Nephron (organoid): ENCODE results near the gene LMBRD2.

ENCODE experiments used
- H3K27ac Mint-ChIP-seq, 3 experiments: 2 replicates each; pipeline ENCODE4 v1.8.0; 2020; ENCODE audit warnings: mixed read lengths in 3 of 3, mild to moderate bottlenecking in 2 of 3, moderate library complexity in 1 of 3
- H3K27me3 Mint-ChIP-seq: 2 replicates; pipeline ENCODE4 v1.8.0; 2021; ENCODE audit warnings: low read depth, mild to moderate bottlenecking, moderate library complexity, mixed read lengths
- H3K36me3 Mint-ChIP-seq: 2 replicates; pipeline ENCODE4 v1.8.0; 2020; ENCODE audit warnings: low read depth, mixed read lengths
- H3K4me1 Mint-ChIP-seq: 2 replicates; pipeline ENCODE4 v1.8.0; 2020; ENCODE audit warnings: mixed read lengths
- H3K4me3 Mint-ChIP-seq, 3 experiments: 2 replicates each; pipeline ENCODE4 v1.8.0; 2020; ENCODE audit warnings: mild to moderate bottlenecking in 3 of 3, mixed read lengths in 3 of 3, moderate library complexity in 2 of 3
- H3K9me3 Mint-ChIP-seq: 2 replicates; pipeline ENCODE4 v1.8.0; 2020; ENCODE audit warnings: mixed read lengths
- CTCF ChIP-seq, 3 experiments: fragments of 200-600 bp; sonication (generic); IDR thresholded peaks; one replicate each; pipeline ENCODE4 v1.5.0; 2021; ENCODE audit warnings: antibody characterized with exemption in 3 of 3; ENCODE audit not compliant: unreplicated experiment in 3 of 3

Gene LMBRD2

DNA sequence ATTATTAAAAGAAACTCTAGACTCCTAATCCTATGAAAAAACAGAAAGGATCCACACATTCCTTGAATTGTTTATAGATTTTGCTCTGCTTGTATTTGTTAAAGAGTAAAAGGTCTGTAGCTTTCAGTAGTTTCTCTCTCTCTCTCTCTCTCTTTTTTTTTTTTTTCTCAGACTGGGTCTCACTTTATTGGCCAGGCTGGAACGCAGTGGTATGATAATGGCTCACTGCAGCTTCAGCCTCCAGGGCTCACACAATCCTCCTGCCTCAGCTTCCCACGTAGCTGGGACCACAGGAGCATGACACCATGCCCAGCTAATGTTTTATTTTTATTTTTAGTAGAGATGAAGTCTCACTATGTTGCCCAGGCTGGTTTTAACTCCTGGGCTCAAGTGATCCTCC, 94.3 kb downstream of the LMBRD2 start:
- Mint-ChIP-seq H3K9me3 (no peaks in the 10 kb centered on the region), H3K4me3 (no peak overlapping the region), H3K4me1 (no peaks in the 10 kb centered on the region), H3K27me3 (no peaks in the 10 kb centered on the region), H3K27ac (no peak overlapping the region), H3K36me3 (no peaks in the 10 kb centered on the region)
- TF ChIP-seq CTCF (IDR thresholded peaks at IDR 0.05; ENCODE audit: unreplicated experiment in 3 of 3) = no peak

DNA sequence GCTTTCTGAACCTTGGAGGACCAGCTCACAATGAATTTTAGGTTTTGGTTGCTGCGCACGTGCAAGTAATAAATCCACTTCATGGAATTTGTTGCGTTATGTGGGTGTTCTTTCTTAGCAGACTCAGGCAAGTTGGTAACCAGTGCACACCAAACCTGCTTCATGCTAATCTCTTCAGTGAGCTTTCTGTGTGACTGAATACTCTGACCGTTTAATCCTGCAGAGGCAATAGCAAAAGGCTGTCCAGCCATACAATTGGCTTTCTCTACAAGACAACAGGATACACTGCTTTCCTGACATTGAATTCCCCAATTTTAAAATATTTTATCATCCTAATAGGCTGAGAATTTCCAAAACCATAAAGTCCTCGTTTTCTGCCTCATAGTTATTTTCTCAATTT, 95.3 kb downstream of the LMBRD2 start:
- H3K36me3 Mint-ChIP-seq = no peaks in the 10 kb centered on the region

GRCh38 chr5:36055984-36056383, 95.7 kb downstream of the LMBRD2 start:
- H3K27ac Mint-ChIP-seq = no peak overlapping the region
- TF ChIP-seq CTCF (IDR thresholded peaks at IDR 0.05; ENCODE audit: unreplicated experiment in 3 of 3) = no peak

More for the DNA sequence above, 95.3 kb downstream of the LMBRD2 start:
- Mint-ChIP-seq H3K9me3 (no peaks in the 10 kb centered on the region), H3K27ac (no peak overlapping the region), H3K4me3 (no peak overlapping the region), H3K4me1 (no peaks in the 10 kb centered on the region), H3K27me3 (no peaks in the 10 kb centered on the region)
- no peak for TF ChIP-seq CTCF (IDR thresholded peaks at IDR 0.05; ENCODE audit: unreplicated experiment in 3 of 3)

DNA sequence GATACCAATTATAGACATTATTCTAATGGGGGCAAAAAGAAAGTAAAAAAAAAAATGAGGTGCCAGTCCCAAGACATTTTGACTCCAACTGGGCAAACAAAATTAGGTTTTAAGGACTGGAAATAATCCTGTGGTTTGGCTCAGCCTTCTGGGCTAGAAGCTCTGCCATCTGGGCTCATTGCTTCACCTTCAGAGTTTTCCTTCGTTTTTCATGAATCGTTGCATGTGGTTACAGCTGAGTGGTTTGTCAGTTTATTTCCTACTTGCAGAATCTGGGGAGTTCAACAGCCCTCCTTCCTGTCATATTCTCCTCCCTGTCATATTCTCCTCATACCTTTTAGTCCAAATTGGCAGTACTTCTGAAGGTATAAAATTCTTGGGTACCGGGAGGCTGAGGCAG, 97.0 kb downstream of the LMBRD2 start:
- H3K9me3 Mint-ChIP-seq = no peaks in the 10 kb centered on the region
- H3K4me1 Mint-ChIP-seq = no peaks in the 10 kb centered on the region
- no peak for TF ChIP-seq CTCF (IDR thresholded peaks at IDR 0.05; ENCODE audit: unreplicated experiment in 3 of 3)
- H3K36me3 Mint-ChIP-seq = no peaks in the 10 kb centered on the region
- no peak overlapping the region for H3K27ac Mint-ChIP-seq
- H3K4me3 Mint-ChIP-seq = no peak overlapping the region
- no peaks in the 10 kb centered on the region for H3K27me3 Mint-ChIP-seq

More at GRCh38 chr5:36055984-36056383, 95.7 kb downstream of the LMBRD2 start:
- no peak overlapping the region for H3K4me3 Mint-ChIP-seq
- no peaks in the 10 kb centered on the region for H3K27me3 Mint-ChIP-seq
- H3K9me3 Mint-ChIP-seq = no peaks in the 10 kb centered on the region
- no peaks in the 10 kb centered on the region for H3K36me3 Mint-ChIP-seq
- no peaks in the 10 kb centered on the region for H3K4me1 Mint-ChIP-seq

GRCh38 chr5:36052538-36052937, 99.1 kb downstream of the LMBRD2 start:
- Mint-ChIP-seq H3K4me3 (no peak overlapping the region), H3K36me3 (no peaks in the 10 kb centered on the region), H3K27me3 (no peaks in the 10 kb centered on the region), H3K4me1 (no peaks in the 10 kb centered on the region), H3K9me3 (no peaks in the 10 kb centered on the region), H3K27ac (no peak overlapping the region)
- no peak for TF ChIP-seq CTCF (IDR thresholded peaks at IDR 0.05; ENCODE audit: unreplicated experiment in 3 of 3)

DNA sequence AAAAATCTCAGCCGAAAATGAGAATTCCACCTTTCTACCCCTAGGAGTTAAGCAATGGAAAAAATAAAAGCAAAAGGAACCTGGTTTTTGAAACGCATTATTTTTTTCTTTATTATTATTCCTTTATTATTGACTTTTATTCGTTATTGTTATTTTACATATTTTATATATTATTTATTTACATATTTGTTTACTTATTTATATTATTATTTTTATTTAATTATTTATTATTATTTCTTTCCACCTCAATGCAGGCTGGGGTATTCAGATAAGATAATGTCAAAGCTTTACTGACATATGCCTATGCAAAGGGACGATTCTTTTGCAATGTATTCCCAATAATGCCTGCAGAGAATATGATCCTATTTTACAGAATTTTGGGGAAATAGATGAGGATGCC, 101.7 kb downstream of the LMBRD2 start:
- H3K27ac Mint-ChIP-seq = no peak overlapping the region
- no peaks in the 10 kb centered on the region for H3K27me3 Mint-ChIP-seq
- no peaks in the 10 kb centered on the region for H3K4me1 Mint-ChIP-seq

More for the DNA sequence above, 101.7 kb downstream of the LMBRD2 start:
- no peak for TF ChIP-seq CTCF (IDR thresholded peaks at IDR 0.05; ENCODE audit: unreplicated experiment in 3 of 3)
- no peaks in the 10 kb centered on the region for H3K36me3 Mint-ChIP-seq
- H3K4me3 Mint-ChIP-seq = no peak overlapping the region
- H3K9me3 Mint-ChIP-seq = no peaks in the 10 kb centered on the region
